OCI-LY3 (cell line): ENCODE results near the gene NCAPG.
A peak's percentile ranks its signal among the peaks of the same experiment; 100 is the strongest.
"Not testable (repeated sequence)": the region's sequence is repeated elsewhere in the genome, so short reads cannot be mapped to it uniquely, and the experiment has no call there.

Experiments
- H2AFZ ChIP-seq: fragments of 200-600, 300-600 bp; shearing (Covaris generic); 2 replicates; pipeline ENCODE4 v1.6.0; 2014; ENCODE audit warnings: antibody characterized with exemption, low read depth, low read length
- H3K27ac ChIP-seq: fragments of 200-600, 300-600 bp; sonication (generic); 2 replicates; pipeline ENCODE4 v1.5.1; 2014; ENCODE audit warnings: mild to moderate bottlenecking, low read length, moderate library complexity, mixed read lengths
- H3K27me3 ChIP-seq: fragments of 200-600, 300-600 bp; sonication (generic); 2 replicates; pipeline ENCODE4 v1.6.1; 2014; ENCODE audit warnings: low read depth, low read length, mixed read lengths
- H3K36me3 ChIP-seq: fragments of 200-600, 300-600 bp; sonication (generic); replicated peaks from 2 replicates; pipeline ENCODE3; 2014; ENCODE audit warnings: low read depth, low read length, mixed read lengths
- H3K4me1 ChIP-seq: fragments of 300-600, 200-600 bp; sonication (generic); 2 replicates; pipeline ENCODE4 v1.6.1; 2014; ENCODE audit warnings: low read length, mixed read lengths
- H3K4me2 ChIP-seq: fragments of 200-600, 300-600 bp; sonication (generic); 2 replicates; pipeline ENCODE4 v1.6.1; 2014; ENCODE audit warnings: low read length, mixed read lengths
- H3K4me3 ChIP-seq: fragments of 300-600, 200-600 bp; sonication (generic); 2 replicates; pipeline ENCODE4 v1.5.1; 2014; ENCODE audit warnings: antibody characterized with exemption, mild to moderate bottlenecking, low read length, moderate library complexity
- H3K79me2 ChIP-seq: fragments of 300-600, 200-600 bp; shearing (Covaris generic); 2 replicates; pipeline ENCODE4 v1.6.1; 2014; ENCODE audit warnings: mild to moderate bottlenecking, low read length, mixed read lengths
- H3K9ac ChIP-seq: fragments of 300-600, 200-600 bp; shearing (Covaris generic); 2 replicates; pipeline ENCODE4 v1.6.0; 2014; ENCODE audit warnings: mild to moderate bottlenecking, low read length, moderate library complexity
- H3K9me3 ChIP-seq: fragments of 200-600, 300-600 bp; shearing (Covaris generic); 2 replicates; pipeline ENCODE4 v1.6.1; 2014; ENCODE audit warnings: low read length, mixed read lengths; ENCODE audit not compliant: insufficient read depth
- H4K20me1 ChIP-seq: fragments of 200-600, 300-600 bp; sonication (generic); 2 replicates; pipeline ENCODE4 v1.6.1; 2016; ENCODE audit warnings: low read length, mixed read lengths; ENCODE audit not compliant: insufficient read depth
- EZH2phosphoT487 ChIP-seq: fragments of 200-600 bp; shearing (Covaris generic); IDR thresholded peaks from 2 replicates; pipeline ENCODE4 v1.6.1; 2018; ENCODE audit warnings: antibody characterized with exemption, mixed run types, low read depth
- TF ChIP-seq, protein P1 (sequence below): fragments of 200-600, 300-600 bp; sonication (generic); IDR thresholded peaks from 2 replicates; pipeline ENCODE4 v1.5.1; 2014; ENCODE audit warnings: antibody characterized with exemption, low read length, low read depth

Gene NCAPG

GRCh38 chr4:17816142-17816541, 5.4 kb downstream of the NCAPG start:
- Histone ChIP-seq H2AFZ (no peak overlapping the region), H3K4me3 (no peak overlapping the region), H3K27ac (no peak overlapping the region), H3K9me3 (no peaks in the 10 kb centered on the region), H3K79me2 (peaks cover 88% of the 10 kb centered on the region), H4K20me1 (peaks cover 19% of the 10 kb centered on the region), H3K4me2 (no peak overlapping the region), H3K27me3 (no peaks in the 10 kb centered on the region), H3K9ac (no peak overlapping the region), H3K4me1 (peaks cover 11% of the 10 kb centered on the region), H3K36me3 (peaks cover 49% of the 10 kb centered on the region)
- TF ChIP-seq, protein P1, sequence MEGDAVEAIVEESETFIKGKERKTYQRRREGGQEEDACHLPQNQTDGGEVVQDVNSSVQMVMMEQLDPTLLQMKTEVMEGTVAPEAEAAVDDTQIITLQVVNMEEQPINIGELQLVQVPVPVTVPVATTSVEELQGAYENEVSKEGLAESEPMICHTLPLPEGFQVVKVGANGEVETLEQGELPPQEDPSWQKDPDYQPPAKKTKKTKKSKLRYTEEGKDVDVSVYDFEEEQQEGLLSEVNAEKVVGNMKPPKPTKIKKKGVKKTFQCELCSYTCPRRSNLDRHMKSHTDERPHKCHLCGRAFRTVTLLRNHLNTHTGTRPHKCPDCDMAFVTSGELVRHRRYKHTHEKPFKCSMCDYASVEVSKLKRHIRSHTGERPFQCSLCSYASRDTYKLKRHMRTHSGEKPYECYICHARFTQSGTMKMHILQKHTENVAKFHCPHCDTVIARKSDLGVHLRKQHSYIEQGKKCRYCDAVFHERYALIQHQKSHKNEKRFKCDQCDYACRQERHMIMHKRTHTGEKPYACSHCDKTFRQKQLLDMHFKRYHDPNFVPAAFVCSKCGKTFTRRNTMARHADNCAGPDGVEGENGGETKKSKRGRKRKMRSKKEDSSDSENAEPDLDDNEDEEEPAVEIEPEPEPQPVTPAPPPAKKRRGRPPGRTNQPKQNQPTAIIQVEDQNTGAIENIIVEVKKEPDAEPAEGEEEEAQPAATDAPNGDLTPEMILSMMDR: no peak
- no peak for TF ChIP-seq EZH2phosphoT487

GRCh38 chr4:17817027-17817426, 6.2 kb downstream of the NCAPG start:
- no peak for TF ChIP-seq EZH2phosphoT487
- TF ChIP-seq, protein P1: peak; percentile 59
- Histone ChIP-seq H4K20me1 (peaks cover 19% of the 10 kb centered on the region), H3K4me3 (no peak overlapping the region), H3K27me3 (no peaks in the 10 kb centered on the region), H3K79me2 (peaks cover 84% of the 10 kb centered on the region), H3K4me1 (peaks cover 11% of the 10 kb centered on the region), H2AFZ (no peak overlapping the region), H3K36me3 (peaks cover 49% of the 10 kb centered on the region), H3K4me2 (no peak overlapping the region), H3K9me3 (no peaks in the 10 kb centered on the region), H3K9ac (no peak overlapping the region), H3K27ac (no peak overlapping the region)

DNA sequence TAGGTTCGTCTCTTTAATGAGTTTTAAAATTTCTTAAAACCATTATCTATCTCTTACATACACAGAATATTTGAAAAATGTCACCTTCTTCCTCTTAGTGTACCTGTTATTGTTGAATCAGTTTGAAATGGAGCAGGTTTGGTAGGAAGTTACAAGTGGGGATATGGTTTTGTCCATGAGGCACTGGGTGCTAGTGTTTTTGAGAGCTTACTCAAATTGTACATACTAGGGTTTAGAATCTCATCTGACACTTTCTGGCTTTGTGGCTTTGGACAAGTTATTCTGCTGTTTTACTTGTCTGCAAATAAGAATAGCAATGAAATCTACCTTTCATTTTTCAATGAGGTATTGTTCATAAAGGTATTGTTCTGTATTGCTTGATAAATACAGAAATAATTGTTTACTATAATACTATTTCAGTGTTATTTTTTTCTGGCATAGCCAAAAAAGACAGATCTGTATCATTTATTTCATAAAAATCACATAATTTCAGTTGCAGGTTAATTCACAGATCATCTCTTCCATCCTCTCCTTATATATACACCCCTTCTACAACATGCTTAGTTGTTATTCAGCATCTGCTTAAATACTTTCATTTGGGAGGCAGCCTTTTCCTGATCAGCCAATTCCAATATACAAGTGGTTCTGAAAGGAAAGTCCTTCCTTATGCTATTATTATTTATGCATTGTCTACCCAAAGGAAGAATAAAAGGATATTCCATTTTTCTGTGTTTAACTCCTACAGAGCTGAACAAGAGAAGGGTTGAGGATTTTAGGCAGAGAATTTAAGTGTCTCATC, 13.3 kb downstream of the NCAPG start:
- no peaks in the 10 kb centered on the region for H3K9me3 ChIP-seq
- peaks cover 44% of the 10 kb centered on the region for H3K79me2 ChIP-seq
- H3K36me3 ChIP-seq: peaks cover 63% of the 10 kb centered on the region
- TF ChIP-seq EZH2phosphoT487: no peak
- TF ChIP-seq, protein P1: no peak
- no peak overlapping the region for H3K4me2 ChIP-seq
- no peak overlapping the region for H3K9ac ChIP-seq
- H3K4me3 ChIP-seq: no peak overlapping the region
- H3K4me1 ChIP-seq: no peaks in the 10 kb centered on the region
- no peak overlapping the region for H3K27ac ChIP-seq
- H2AFZ ChIP-seq: no peak overlapping the region
- no peaks in the 10 kb centered on the region for H3K27me3 ChIP-seq
- no peaks in the 10 kb centered on the region for H4K20me1 ChIP-seq

- no peaks in the 10 kb centered on the region for H3K4me1 ChIP-seq
- H3K79me2 ChIP-seq: no peaks in the 10 kb centered on the region
- no peaks in the 10 kb centered on the region for H3K27me3 ChIP-seq
- no peak overlapping the region for H2AFZ ChIP-seq
- H3K9me3 ChIP-seq: no peaks in the 10 kb centered on the region
- H3K4me3 ChIP-seq: no peak overlapping the region
- H3K36me3 ChIP-seq: peaks cover 58% of the 10 kb centered on the region
- H3K27ac ChIP-seq: no peak overlapping the region
- H4K20me1 ChIP-seq: 0 out of 2 replicates have a peak, but pooled peaks cover 3% of the 10 kb centered on the region
- H3K4me2 ChIP-seq: no peak overlapping the region
- TF ChIP-seq EZH2phosphoT487: no peak
- TF ChIP-seq, protein P1: no peak
- H3K9ac ChIP-seq: no peak overlapping the region
Observed at GRCh38 chr4:17846266-17846665, 35.5 kb downstream of the NCAPG start.

GRCh38 chr4:17850295-17850694, 39.5 kb downstream of the NCAPG start:
- H3K36me3 ChIP-seq: peaks cover 23% of the 10 kb centered on the region
- not testable (repeated sequence) for H3K9ac ChIP-seq, H3K4me1 ChIP-seq, H3K4me3 ChIP-seq, H3K27ac ChIP-seq, H3K27me3 ChIP-seq, H2AFZ ChIP-seq, H3K79me2 ChIP-seq, H3K9me3 ChIP-seq, H4K20me1 ChIP-seq, H3K4me2 ChIP-seq
